Measurements from ENCODE around the gene CCDC196.
"Not testable (repeated sequence)": the region's sequence is repeated elsewhere in the genome, so short reads cannot be mapped to it uniquely, and the experiment has no call there.

The CCDC196 gene

GRCh38 chr14:66495218-66496098, 9.3 kb downstream of the CCDC196 start:
- peak in 1 of 3 experiments; percentile 11 for DNase-seq (ENCODE audit: low read depth in 3 of 3)

- DNase-seq (ENCODE audit: low read depth in 3 of 3) = no peak
Measured at GRCh38 chr14:66496188-66496807, 10.1 kb downstream of the CCDC196 start.

GRCh38 chr14:66496911-66497310, 10.7 kb downstream of the CCDC196 start:
- DNase-seq (ENCODE audit: low read depth in 3 of 3) = no peak

GRCh38 chr14:66498311-66498710, 12.1 kb downstream of the CCDC196 start:
- no peak for DNase-seq (ENCODE audit: low read depth in 3 of 3)

- DNase-seq (ENCODE audit: low read depth in 3 of 3) = no peak
Measured at GRCh38 chr14:66501592-66501991, 15.4 kb downstream of the CCDC196 start.

GRCh38 chr14:66502836-66503235, 16.7 kb downstream of the CCDC196 start:
- DNase-seq (ENCODE audit: low read depth in 3 of 3) = not testable (repeated sequence)

GRCh38 chr14:66503532-66503931, 17.4 kb downstream of the CCDC196 start:
- no peak for DNase-seq (ENCODE audit: low read depth in 3 of 3)

- DNase-seq (ENCODE audit: low read depth in 3 of 3) = no peak
Measured at GRCh38 chr14:66507181-66507721, 21.1 kb downstream of the CCDC196 start.

- peak; percentile 81 to 91 (median 81) for DNase-seq (ENCODE audit: low read depth in 3 of 3)
Measured at GRCh38 chr14:66507722-66508546, 21.8 kb downstream of the CCDC196 start, which contains the start of gene GPHN. GPHN (plus strand) TSS chr14:66508147.

- no peak for DNase-seq (ENCODE audit: low read depth in 3 of 3)
Measured at GRCh38 chr14:66508547-66508845, 22.3 kb downstream of the CCDC196 start.

GRCh38 chr14:66508846-66509621, 22.9 kb downstream of the CCDC196 start:
- DNase-seq (ENCODE audit: low read depth in 3 of 3) = peak; percentile 27 to 57 (median 32)

- no peak for DNase-seq (ENCODE audit: low read depth in 3 of 3)
Measured at GRCh38 chr14:66509874-66510273, 23.7 kb downstream of the CCDC196 start.

GRCh38 chr14:66511849-66512248, 25.7 kb downstream of the CCDC196 start:
- DNase-seq (ENCODE audit: low read depth in 3 of 3) = no peak

- no peak for DNase-seq (ENCODE audit: low read depth in 3 of 3)
Measured at GRCh38 chr14:66514213-66514612, 28.0 kb downstream of the CCDC196 start.

GRCh38 chr14:66530526-66530925, 44.4 kb downstream of the CCDC196 start:
- DNase-seq (ENCODE audit: low read depth in 3 of 3) = no peak

GRCh38 chr14:66539034-66539433, 52.9 kb downstream of the CCDC196 start:
- no peak for DNase-seq (ENCODE audit: low read depth in 3 of 3)

- DNase-seq (ENCODE audit: low read depth in 3 of 3) = no peak
Measured at GRCh38 chr14:66540038-66540437, 53.9 kb downstream of the CCDC196 start.

GRCh38 chr14:66541627-66542026, 55.5 kb downstream of the CCDC196 start:
- DNase-seq (ENCODE audit: low read depth in 3 of 3) = no peak

GRCh38 chr14:66543996-66544395, 57.8 kb downstream of the CCDC196 start:
- DNase-seq (ENCODE audit: low read depth in 3 of 3) = no peak

- not testable (repeated sequence) for DNase-seq (ENCODE audit: low read depth in 3 of 3)
Measured at GRCh38 chr14:66545191-66545590, 59.0 kb downstream of the CCDC196 start.

GRCh38 chr14:66545751-66546150, 59.6 kb downstream of the CCDC196 start:
- not testable (repeated sequence) for DNase-seq (ENCODE audit: low read depth in 3 of 3)

Data from stimulated activated CD4-positive, alpha-beta T cell treated with anti-CD3 and anti-CD28 coated beads, TNF-alpha, amount 100 ng/mL, for 24 hours (primary cell).